HFF-Myc (cell line): ENCODE results near the gene SETD2.
"Not testable (repeated sequence)": the region's sequence is repeated elsewhere in the genome, so short reads cannot be mapped to it uniquely, and the experiment has no call there.

Experiments
- DNase-seq: peaks from one replicate; pipeline ENCODE4 v3.0.0-alpha.2; 2011; ENCODE audit warnings: low read depth; ENCODE audit errors: extremely low read depth
- H3K4me3 ChIP-seq: replicated peaks from 2 replicates; pipeline ENCODE4 v1.5.1; 2011; ENCODE audit warnings: low read depth, mild to moderate bottlenecking, control low read depth, low read length
- TF ChIP-seq, protein P1 (sequence below): IDR thresholded peaks from 2 replicates; pipeline ENCODE4 v1.5.1; 2012; ENCODE audit warnings: mild to moderate bottlenecking, low read depth, low read length, control low read depth; ENCODE audit errors: missing control alignments

The SETD2 gene

GRCh38 chr3:47056705-47057104 is 107.2 kb downstream of the SETD2 start:
- TF ChIP-seq, protein P1, sequence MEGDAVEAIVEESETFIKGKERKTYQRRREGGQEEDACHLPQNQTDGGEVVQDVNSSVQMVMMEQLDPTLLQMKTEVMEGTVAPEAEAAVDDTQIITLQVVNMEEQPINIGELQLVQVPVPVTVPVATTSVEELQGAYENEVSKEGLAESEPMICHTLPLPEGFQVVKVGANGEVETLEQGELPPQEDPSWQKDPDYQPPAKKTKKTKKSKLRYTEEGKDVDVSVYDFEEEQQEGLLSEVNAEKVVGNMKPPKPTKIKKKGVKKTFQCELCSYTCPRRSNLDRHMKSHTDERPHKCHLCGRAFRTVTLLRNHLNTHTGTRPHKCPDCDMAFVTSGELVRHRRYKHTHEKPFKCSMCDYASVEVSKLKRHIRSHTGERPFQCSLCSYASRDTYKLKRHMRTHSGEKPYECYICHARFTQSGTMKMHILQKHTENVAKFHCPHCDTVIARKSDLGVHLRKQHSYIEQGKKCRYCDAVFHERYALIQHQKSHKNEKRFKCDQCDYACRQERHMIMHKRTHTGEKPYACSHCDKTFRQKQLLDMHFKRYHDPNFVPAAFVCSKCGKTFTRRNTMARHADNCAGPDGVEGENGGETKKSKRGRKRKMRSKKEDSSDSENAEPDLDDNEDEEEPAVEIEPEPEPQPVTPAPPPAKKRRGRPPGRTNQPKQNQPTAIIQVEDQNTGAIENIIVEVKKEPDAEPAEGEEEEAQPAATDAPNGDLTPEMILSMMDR = no peak
- H3K4me3 ChIP-seq = no peak overlapping the region
- DNase-seq = no peak

DNA sequence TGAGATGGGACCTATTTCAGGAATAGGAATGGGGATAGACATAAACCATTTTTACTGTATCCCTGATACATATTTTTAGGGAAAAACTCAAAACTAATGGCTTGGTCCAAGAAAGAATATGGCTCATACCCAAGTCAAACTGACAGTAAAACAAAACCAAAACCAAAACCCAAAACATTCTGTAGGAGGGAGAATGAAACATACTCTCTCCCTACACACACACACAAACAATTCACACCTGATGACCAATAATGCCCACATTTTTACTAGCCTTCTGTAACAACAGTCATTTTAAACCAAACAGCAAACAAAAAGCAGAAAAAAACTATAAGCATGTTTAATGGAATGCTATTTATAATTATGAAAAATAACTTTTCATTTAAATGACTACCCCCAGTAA is 109.5 kb downstream of the SETD2 start:
- TF ChIP-seq, protein P1 = no peak
- DNase-seq = no peak
- no peak overlapping the region for H3K4me3 ChIP-seq

- TF ChIP-seq, protein P1 = no peak
- no peak overlapping the region for H3K4me3 ChIP-seq
- no peak for DNase-seq
Observed at GRCh38 chr3:47047673-47048072, 116.2 kb downstream of the SETD2 start.

DNA sequence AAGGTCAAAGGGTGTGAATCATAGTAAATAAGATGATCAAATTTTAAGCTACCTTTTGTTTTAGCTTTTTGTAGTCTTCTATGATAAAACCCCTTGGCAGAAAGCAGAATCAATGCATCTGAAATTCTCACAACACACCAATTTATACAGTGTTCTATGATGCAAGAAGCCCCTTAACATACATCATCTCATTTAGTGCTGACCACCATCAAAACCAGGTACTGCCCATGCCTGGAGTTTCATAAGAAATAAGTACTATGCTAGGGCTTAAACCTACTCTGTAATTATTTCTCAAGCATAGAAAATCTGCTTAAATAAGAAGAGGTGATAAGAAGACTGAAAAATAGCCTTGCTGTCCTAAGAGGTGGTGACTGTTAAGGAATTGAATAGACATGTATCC is 116.8 kb downstream of the SETD2 start:
- DNase-seq = no peak
- H3K4me3 ChIP-seq = no peak overlapping the region
- TF ChIP-seq, protein P1 = no peak

DNA sequence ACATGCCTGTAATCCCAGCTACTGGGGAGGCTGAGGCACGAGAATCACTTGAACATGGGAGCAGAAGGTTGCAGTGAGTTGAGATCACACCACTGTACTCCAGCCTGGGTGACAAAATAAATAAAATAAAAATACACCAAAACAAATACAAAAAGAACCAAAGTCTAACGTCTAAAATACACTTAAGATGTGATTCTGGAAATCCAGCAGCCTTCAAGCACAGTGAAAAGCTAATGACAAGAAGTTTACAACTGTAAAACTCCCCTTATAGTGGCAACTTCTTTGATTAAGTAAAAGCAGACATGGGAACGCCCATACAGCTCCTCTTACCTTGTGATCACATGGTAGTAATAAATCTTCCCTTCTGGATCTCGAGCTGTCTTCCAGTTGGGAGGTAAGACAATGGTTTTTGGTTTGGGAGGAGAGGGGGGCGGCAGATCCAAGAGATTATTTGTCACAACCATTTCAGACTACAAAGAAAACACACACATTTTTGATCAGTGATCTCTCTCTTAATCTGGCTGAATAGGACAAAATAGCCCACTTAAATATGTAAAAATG is 121.6 kb downstream of the SETD2 start:
- H3K4me3 ChIP-seq = no peak overlapping the region
- no peak for DNase-seq
- TF ChIP-seq, protein P1 = no peak

GRCh38 chr3:47041114-47041513 is 122.8 kb downstream of the SETD2 start:
- TF ChIP-seq, protein P1 = no peak
- DNase-seq = no peak

GRCh38 chr3:47037302-47037701 is 126.6 kb downstream of the SETD2 start:
- not testable (repeated sequence) for DNase-seq, H3K4me3 ChIP-seq

More at GRCh38 chr3:47041114-47041513, 122.8 kb downstream of the SETD2 start:
- H3K4me3 ChIP-seq = no peak overlapping the region
